Smooth muscle cell (in vitro differentiated cells): ENCODE measurements around the gene SERPINB12. TPM values are rescaled to one million over a fixed set of nuclear protein-coding genes. Genes with fewer than 3 reads are reported as not detected.

Source experiments
- DNase-seq: peaks from one replicate; lab custom pipeline; 2025; ENCODE audit not compliant: unreplicated experiment; lab: John Stamatoyannopoulos, UW
- H2AFZ ChIP-seq: fragments of 200-600 bp; sonication (generic); 2 replicates; pipeline ENCODE4 v1.6.0; 2016; ENCODE audit warnings: antibody characterized with exemption, low read depth, mild to moderate bottlenecking
- H3F3A ChIP-seq: fragments of 200-600 bp; sonication (generic); 2 replicates; pipeline ENCODE4 v1.6.0; 2017; ENCODE audit warnings: antibody characterized with exemption, low read depth
- H3K27ac ChIP-seq: fragments of 200-600 bp; sonication (generic); 2 replicates; pipeline ENCODE4 v1.5.1; 2016; ENCODE audit warnings: low read depth, mild to moderate bottlenecking
- H3K27me3 ChIP-seq: fragments of 200-600 bp; sonication (generic); 2 replicates; pipeline ENCODE4 v1.6.1; 2016; ENCODE audit warnings: low read depth, mild to moderate bottlenecking
- H3K36me3 ChIP-seq: fragments of 200-600 bp; sonication (generic); 2 replicates; pipeline ENCODE4 v1.5.1; 2016; ENCODE audit warnings: low read depth
- H3K4me1 ChIP-seq: fragments of 200-600 bp; sonication (generic); 2 replicates; pipeline ENCODE4 v1.5.1; 2016; ENCODE audit warnings: low read depth
- H3K4me2 ChIP-seq: fragments of 200-600 bp; sonication (generic); 2 replicates; pipeline ENCODE4 v1.6.0; 2016; ENCODE audit warnings: mild to moderate bottlenecking
- H3K4me3 ChIP-seq: fragments of 200-600 bp; sonication (generic); 2 replicates; pipeline ENCODE4 v1.5.1; 2016; ENCODE audit warnings: mild to moderate bottlenecking
- H3K79me2 ChIP-seq: fragments of 200-600 bp; sonication (generic); 2 replicates; pipeline ENCODE4 v1.6.0; 2016; ENCODE audit warnings: low read depth, mild to moderate bottlenecking
- H3K9ac ChIP-seq: fragments of 200-600 bp; sonication (generic); 2 replicates; pipeline ENCODE4 v1.6.0; 2016; ENCODE audit warnings: low read depth
- H3K9me3 ChIP-seq: fragments of 200-600 bp; sonication (generic); replicated peaks from 2 replicates; pipeline ENCODE4 v1.5.1; 2016; ENCODE audit warnings: low read depth
- H4K20me1 ChIP-seq: fragments of 200-600 bp; sonication (generic); 2 replicates; pipeline ENCODE4 v1.6.0; 2016; ENCODE audit warnings: low read depth
- WGBS: methylation state at CpG from one replicate; pipeline ENCODE4 v1.1.7; 2016; ENCODE audit warnings: low lambda C conversion rate; 5-methylcytosine and 5-hydroxymethylcytosine counted together
- polyA plus RNA-seq: library from polyadenylated mRNA; unstranded; fragments of >200 nt; fragmentation: Nextera tagmentation; extraction: Ambion mirVana; gene quantifications from 2 replicates; pipeline ENCODE4 v1.2.1, GENCODE V29; 2016
- total RNA-seq: library from RNA; depleted of rRNA; stranded (reverse); fragments of >200 nt; gene quantifications from 2 replicates; pipeline ENCODE4 v1.2.3, GENCODE V29; 2014
- TF ChIP-seq, protein P1 (sequence below): fragments of 200-600 bp; sonication (generic); IDR thresholded peaks from 2 replicates; pipeline ENCODE4 v1.5.1; 2017; ENCODE audit warnings: borderline replicate concordance, mild to moderate bottlenecking, antibody characterized with exemption; ENCODE audit not compliant: insufficient read depth, poor library complexity, severe bottlenecking

The SERPINB12 gene
- total and polyA plus RNA-seq, 2 experiments from 2014 or later: 1.3 to 16.4 TPM

DNA sequence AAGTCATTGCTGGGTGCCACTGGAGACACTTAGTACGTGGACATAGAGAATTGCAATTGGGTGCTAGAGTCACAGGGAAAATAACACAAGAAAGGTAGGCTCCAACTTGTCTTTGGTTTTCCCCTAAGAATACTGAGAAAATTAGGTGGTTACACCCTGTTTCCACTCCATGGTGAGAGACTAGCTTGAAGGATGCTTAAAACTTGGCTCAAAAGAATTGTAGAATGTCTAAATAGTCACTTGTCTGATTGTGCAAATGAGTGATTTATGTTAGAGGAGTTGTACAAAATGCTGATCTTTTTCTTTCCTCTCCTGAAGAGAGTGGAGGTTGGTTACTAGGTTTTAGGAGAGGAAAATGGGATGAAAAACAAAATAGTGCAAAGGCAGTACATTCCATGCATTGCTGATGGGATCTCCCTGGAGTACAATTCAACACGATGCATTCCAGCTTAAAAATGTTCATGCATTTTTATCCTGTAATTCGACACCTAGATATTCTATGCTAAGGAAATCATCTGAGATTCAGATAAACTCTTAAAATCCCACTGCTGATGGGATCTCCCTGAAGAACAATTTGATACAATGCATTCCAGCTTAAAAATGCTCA lies 2.2 kb upstream of the SERPINB12 start:
- TF ChIP-seq, protein P1, sequence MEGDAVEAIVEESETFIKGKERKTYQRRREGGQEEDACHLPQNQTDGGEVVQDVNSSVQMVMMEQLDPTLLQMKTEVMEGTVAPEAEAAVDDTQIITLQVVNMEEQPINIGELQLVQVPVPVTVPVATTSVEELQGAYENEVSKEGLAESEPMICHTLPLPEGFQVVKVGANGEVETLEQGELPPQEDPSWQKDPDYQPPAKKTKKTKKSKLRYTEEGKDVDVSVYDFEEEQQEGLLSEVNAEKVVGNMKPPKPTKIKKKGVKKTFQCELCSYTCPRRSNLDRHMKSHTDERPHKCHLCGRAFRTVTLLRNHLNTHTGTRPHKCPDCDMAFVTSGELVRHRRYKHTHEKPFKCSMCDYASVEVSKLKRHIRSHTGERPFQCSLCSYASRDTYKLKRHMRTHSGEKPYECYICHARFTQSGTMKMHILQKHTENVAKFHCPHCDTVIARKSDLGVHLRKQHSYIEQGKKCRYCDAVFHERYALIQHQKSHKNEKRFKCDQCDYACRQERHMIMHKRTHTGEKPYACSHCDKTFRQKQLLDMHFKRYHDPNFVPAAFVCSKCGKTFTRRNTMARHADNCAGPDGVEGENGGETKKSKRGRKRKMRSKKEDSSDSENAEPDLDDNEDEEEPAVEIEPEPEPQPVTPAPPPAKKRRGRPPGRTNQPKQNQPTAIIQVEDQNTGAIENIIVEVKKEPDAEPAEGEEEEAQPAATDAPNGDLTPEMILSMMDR: no peak
- H3K79me2 ChIP-seq: no peaks in the 10 kb centered on the region
- no peaks in the 10 kb centered on the region for H3F3A ChIP-seq
- no peak overlapping the region for H2AFZ ChIP-seq
- no peak overlapping the region for H3K4me2 ChIP-seq
- H4K20me1 ChIP-seq: no peaks in the 10 kb centered on the region
- no peak for DNase-seq
- no peaks in the 10 kb centered on the region for H3K36me3 ChIP-seq
- 70% methylated on average over 3 of the region's 3 CpGs for WGBS
- no peaks in the 10 kb centered on the region for H3K9me3 ChIP-seq
- no peak overlapping the region for H3K27ac ChIP-seq
- no peak overlapping the region for H3K4me3 ChIP-seq
- no peak overlapping the region for H3K9ac ChIP-seq
- no peaks in the 10 kb centered on the region for H3K27me3 ChIP-seq
- no peaks in the 10 kb centered on the region for H3K4me1 ChIP-seq

DNA sequence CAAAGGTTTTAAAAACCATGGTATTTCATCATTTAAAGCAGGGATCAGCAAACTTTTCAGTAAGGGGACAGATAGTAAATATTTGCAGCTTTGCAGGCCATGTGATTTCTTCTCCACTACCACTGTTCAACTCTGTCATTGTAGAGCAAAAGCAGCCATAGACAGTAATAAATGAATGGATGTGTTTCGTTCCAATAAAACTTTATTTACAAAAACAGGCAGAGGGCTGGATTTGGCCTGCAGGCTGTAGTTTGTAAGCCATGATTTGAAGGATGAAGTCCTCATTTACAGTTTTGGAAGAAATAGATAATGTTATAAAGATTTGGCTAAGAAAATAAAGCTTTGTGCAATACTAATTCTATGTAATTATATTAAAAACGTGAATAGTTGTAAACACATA lies 1.8 kb downstream of the SERPINB12 start:
- peak overlapping the region; percentile 65 for H2AFZ ChIP-seq
- no peak overlapping the region for H3K4me3 ChIP-seq
- WGBS: 90% methylated on average over 2 of the region's 2 CpGs
- no peaks in the 10 kb centered on the region for H3K27me3 ChIP-seq
- no peaks in the 10 kb centered on the region for H3K36me3 ChIP-seq
- H3K4me1 ChIP-seq: no peaks in the 10 kb centered on the region
- TF ChIP-seq, protein P1: no peak
- H4K20me1 ChIP-seq: no peaks in the 10 kb centered on the region
- no peaks in the 10 kb centered on the region for H3F3A ChIP-seq
- no peak for DNase-seq
- H3K79me2 ChIP-seq: no peaks in the 10 kb centered on the region
- no peak overlapping the region for H3K4me2 ChIP-seq
- H3K9me3 ChIP-seq: no peaks in the 10 kb centered on the region
- no peak overlapping the region for H3K27ac ChIP-seq
- no peak overlapping the region for H3K9ac ChIP-seq

DNA sequence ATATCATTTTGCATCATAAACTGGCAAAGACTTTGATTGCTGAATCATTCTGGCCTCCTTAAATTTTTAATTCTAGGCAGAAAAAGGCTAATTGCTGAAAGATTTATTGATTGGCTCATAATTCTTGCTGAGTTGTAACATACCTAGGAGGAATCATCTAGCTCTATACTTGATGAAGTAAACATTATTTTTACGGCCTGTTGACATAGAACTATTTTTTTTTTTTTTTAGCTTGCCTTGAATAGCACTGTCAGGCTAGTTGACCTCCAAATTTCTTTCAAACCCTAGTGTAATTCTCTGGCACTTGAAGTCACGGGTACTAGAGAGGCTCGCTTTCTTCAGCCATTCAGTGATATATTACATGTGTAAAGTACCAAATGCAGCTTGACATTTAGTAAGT lies 2.8 kb downstream of the SERPINB12 start:
- H3K4me1 ChIP-seq: no peaks in the 10 kb centered on the region
- H3K9me3 ChIP-seq: no peaks in the 10 kb centered on the region
- 89% methylated on average over 3 of the region's 3 CpGs for WGBS
- TF ChIP-seq, protein P1: no peak
- H3K27me3 ChIP-seq: no peaks in the 10 kb centered on the region
- peak overlapping the region; percentile 65 for H2AFZ ChIP-seq
- H3K79me2 ChIP-seq: no peaks in the 10 kb centered on the region
- H3K4me2 ChIP-seq: no peak overlapping the region
- no peaks in the 10 kb centered on the region for H4K20me1 ChIP-seq
- no peak overlapping the region for H3K9ac ChIP-seq
- no peak for DNase-seq
- no peaks in the 10 kb centered on the region for H3K36me3 ChIP-seq
- H3F3A ChIP-seq: no peaks in the 10 kb centered on the region
- H3K27ac ChIP-seq: no peak overlapping the region
- H3K4me3 ChIP-seq: no peak overlapping the region

DNA sequence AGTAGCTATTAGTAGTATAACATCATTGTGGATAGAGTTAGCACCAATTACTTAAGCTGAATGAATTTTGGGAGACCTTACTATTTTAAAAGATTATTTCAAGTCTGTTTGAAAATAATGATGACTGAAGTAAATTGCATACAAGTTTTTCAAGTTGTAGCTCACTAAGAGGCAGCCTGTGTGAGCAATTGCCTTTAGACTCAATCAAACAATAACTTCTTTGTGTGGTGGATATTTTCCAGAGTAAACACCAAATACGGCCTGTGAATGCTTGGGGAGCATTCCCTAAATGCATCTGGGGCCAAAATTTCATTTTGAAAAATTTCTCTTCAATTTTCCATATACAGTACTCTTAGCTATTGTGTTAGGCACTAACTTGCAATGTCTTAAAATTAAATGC lies 7.9 kb downstream of the SERPINB12 start:
- H3K36me3 ChIP-seq: no peaks in the 10 kb centered on the region
- H2AFZ ChIP-seq: no peak overlapping the region
- WGBS: 64% methylated on average over 1 of the region's 1 CpG
- no peak overlapping the region for H3K9ac ChIP-seq
- H3F3A ChIP-seq: peaks cover 9% of the 10 kb centered on the region
- H3K79me2 ChIP-seq: no peaks in the 10 kb centered on the region
- no peaks in the 10 kb centered on the region for H3K27me3 ChIP-seq
- H3K9me3 ChIP-seq: no peaks in the 10 kb centered on the region
- H3K27ac ChIP-seq: peak overlapping the region; percentile 25
- no peak for DNase-seq
- no peak overlapping the region for H3K4me3 ChIP-seq
- no peak overlapping the region for H3K4me2 ChIP-seq
- TF ChIP-seq, protein P1: no peak
- H3K4me1 ChIP-seq: peaks cover 3% of the 10 kb centered on the region
- H4K20me1 ChIP-seq: no peaks in the 10 kb centered on the region
